GM12891 (cell line): ENCODE results near the gene KIR3DL3.
"Not testable (repeated sequence)": the region's sequence is repeated elsewhere in the genome, so short reads cannot be mapped to it uniquely, and the experiment has no call there.

Source experiments
- POLR2A ChIP-seq: IDR thresholded peaks from 2 replicates; pipeline ENCODE4 v1.6.1; 2011; ENCODE audit warnings: low read depth, low read length, control low read depth
- POLR2AphosphoS5 ChIP-seq: IDR thresholded peaks from 2 replicates; pipeline ENCODE4 v1.6.1; 2011; ENCODE audit warnings: low read depth, low read length, control low read depth
- TAF1 ChIP-seq: IDR thresholded peaks from 2 replicates; pipeline ENCODE4 v1.6.1; 2011; ENCODE audit warnings: low read depth, low read length, control low read depth

DNA sequence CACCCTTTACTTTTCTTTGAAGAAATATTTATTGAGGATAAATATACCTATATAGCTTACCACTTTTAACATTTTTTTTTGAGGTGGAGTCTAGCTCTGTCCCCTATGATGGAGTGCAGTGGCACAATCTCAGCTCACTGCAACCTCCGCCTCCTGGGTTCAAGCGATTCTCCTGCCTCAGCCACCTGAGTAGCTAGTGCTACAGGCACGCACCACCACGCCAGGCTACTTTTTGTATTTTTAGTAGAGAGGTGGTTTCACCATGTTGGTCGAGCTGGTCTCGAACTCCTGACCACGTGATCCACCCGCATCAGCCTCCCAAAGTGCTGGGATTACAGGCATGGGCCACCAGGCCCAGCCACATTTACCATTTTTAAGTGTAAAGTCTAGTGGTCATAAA lies 51.6 kb downstream of the KIR3DL3 start:
- not testable (repeated sequence) for TF ChIP-seq POLR2A, POLR2AphosphoS5, TAF1
